ENCODE measurements around the gene PWP1.

DNA sequence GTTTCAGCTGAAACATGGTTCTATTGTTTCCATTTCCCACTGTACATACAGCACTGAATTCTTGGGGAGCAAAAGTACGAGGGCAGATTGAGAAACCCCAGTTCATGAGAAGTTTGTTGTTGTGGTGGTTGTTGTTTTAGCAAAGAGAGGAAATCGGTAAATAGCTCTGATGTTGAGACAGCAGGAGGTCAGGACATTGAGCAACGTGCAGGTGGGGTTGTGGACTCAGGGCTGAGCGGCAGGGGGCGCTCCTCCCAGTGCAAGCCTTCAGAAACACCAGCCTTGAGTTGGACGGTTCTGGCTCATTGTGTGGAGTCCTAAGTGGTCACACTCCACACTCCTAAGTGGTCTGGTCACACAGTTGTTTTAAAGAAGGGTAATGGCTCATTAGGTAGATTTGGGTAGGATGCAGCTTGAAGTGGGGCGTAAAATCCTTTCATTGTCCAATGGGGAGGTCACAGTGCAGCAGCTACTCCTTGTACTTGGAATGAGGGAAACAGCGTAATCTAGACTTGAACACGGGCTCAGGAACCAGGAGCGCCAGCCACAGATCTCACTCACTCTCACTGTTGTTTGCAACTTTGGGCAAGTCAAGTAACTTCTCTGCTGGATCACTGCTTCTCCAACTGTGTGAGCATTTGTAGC is 14.5 kb upstream of the PWP1 start:
- no peak for TF ChIP-seq POLR2A (IDR thresholded peaks at IDR 0.05; ENCODE audit: low read depth)
- TF ChIP-seq, protein P1, sequence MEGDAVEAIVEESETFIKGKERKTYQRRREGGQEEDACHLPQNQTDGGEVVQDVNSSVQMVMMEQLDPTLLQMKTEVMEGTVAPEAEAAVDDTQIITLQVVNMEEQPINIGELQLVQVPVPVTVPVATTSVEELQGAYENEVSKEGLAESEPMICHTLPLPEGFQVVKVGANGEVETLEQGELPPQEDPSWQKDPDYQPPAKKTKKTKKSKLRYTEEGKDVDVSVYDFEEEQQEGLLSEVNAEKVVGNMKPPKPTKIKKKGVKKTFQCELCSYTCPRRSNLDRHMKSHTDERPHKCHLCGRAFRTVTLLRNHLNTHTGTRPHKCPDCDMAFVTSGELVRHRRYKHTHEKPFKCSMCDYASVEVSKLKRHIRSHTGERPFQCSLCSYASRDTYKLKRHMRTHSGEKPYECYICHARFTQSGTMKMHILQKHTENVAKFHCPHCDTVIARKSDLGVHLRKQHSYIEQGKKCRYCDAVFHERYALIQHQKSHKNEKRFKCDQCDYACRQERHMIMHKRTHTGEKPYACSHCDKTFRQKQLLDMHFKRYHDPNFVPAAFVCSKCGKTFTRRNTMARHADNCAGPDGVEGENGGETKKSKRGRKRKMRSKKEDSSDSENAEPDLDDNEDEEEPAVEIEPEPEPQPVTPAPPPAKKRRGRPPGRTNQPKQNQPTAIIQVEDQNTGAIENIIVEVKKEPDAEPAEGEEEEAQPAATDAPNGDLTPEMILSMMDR (IDR thresholded peaks at IDR 0.05) = peak in 2 of 3 experiments; percentile 7 to 46
- TF ChIP-seq EP300 (IDR thresholded peaks at IDR 0.05) = no peak
- no peak for TF ChIP-seq POLR2AphosphoS5 (IDR thresholded peaks at IDR 0.05)

Measured in esophagus muscularis mucosa (tissue), 4 donors.